VCaP (cell line): ENCODE measurements around the gene ENPP7.

Experiments used
- H3K27ac ChIP-seq: fragments of 450-650 bp; 2 replicates; pipeline ENCODE4 v1.5.1; 2017
- CTCF ChIP-seq: fragments of 450-650 bp; conservative IDR thresholded peaks from 2 replicates; pipeline ENCODE4 v1.5.1; 2017; ENCODE audit warnings: mild to moderate bottlenecking, moderate library complexity

ENPP7 gene

GRCh38 chr17:79737046-79737921 is 6.5 kb downstream of the ENPP7 start:
- no peak overlapping the region for H3K27ac ChIP-seq
- TF ChIP-seq CTCF = no peak

DNA sequence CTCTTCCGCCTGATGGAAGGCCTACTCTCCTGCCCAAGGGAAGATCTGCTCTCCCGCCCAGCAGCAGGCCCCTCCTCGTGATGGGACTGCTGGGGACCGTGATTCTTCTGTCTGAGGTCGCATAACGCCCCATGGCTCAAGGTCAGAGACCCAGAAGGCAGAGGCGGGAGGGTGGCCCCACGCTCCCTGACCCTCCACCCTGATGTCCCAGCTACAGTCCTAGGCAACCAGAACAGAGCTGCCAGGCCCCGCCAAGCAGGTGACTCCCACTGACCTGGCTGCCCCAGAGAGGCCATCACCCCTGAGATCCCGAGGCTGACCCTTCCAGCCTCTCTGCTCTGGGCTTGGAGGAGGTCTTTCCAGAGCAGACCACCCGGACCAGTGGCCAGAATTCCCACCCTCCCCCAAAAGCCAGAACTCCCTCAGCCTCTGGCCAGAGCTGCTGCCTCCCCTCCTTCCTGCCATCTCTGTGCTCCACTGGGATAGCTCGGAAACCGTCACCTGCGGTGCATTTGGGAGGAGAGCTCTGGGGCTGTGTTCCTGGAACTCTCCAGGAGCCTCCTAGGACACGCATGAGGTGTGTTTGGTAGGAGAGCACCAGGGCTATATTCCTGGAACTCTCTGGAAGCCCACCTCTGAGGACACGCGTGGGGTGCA is 7.3 kb downstream of the ENPP7 start:
- peak overlapping the region; percentile 54; the same call in 1 of the 2 replicates for H3K27ac ChIP-seq
- TF ChIP-seq CTCF = no peak

DNA sequence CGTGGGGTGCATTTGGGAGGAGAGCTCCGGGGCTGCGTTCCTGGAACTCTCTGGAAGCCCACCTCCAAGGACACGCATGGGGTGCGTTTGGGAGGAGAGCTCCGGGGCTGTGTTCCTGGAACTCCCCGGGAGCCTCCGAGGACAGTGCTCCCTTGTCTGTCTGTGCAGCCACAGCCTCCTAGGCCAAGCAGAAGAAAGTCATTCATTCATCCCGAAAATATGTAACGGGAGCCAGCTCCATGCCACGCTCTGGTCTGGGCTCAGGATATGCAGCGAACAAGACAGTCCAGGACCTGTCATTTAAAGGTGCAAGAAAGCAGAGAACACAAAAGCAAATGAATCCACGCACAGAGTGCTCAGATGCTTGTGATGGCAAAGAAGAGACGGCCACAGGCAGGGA is 7.9 kb downstream of the ENPP7 start:
- TF ChIP-seq CTCF = no peak

GRCh38 chr17:79739148-79740062 is 8.7 kb downstream of the ENPP7 start:
- peak overlapping the region; percentile 54 for H3K27ac ChIP-seq
- TF ChIP-seq CTCF = no peak

More for the DNA sequence above, 7.9 kb downstream of the ENPP7 start:
- peak overlapping the region; percentile 54 for H3K27ac ChIP-seq

DNA sequence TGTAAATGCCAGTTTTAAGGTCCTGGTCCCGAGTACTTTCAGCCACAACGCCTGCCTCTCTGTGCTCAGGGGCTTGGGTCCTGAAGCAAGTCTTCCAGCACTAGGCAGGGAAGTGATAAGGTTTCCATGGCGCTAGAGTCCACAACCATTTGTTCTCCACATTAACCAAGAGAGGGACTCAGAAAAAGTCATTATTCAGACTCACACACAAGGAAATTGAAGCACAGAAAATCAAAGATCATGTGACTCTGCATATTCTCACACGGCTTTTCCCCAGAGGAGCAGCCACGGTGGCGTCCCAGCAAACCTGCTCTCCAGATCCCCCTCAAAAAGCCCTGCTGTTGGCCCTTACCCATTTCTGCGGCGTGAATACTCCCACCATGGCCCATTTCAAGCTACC is 9.7 kb downstream of the ENPP7 start:
- no peak overlapping the region for H3K27ac ChIP-seq
- TF ChIP-seq CTCF = no peak

- peak overlapping the region; percentile 51; the same call in 1 of the 2 replicates for H3K27ac ChIP-seq
- no peak for TF ChIP-seq CTCF
These were observed 10.6 kb downstream of the ENPP7 start for GRCh38 chr17:79741401-79741750.
